Head of caudate nucleus (tissue), 42 donors: ENCODE measurements around the gene ARHGEF4.

Experiments
- DNase-seq, 42 donors: peaks; one replicate each; pipeline versions ENCODE4 v3.0.0 to v3.0.0-alpha.2; 2020 to 2021; ENCODE audit warnings: mixed read lengths in 7 of 42
- intact Hi-C: fragments of 100-400 bp; cut with DNase I; formaldehyde crosslinking; loops from one replicate; pipeline ENCODE4 v1.15.0; 2022

Gene ARHGEF4

GRCh38 chr2:130814931-130815680, 21.6 kb upstream of the ARHGEF4 start:
- peak in 7 of 42 donors; percentile 1 to 36 (median 7) for DNase-seq
- intact Hi-C loops = no loop called here

- DNase-seq = no peak
- intact Hi-C loops = no loop called here
These were observed 17.9 kb upstream of the ARHGEF4 start for GRCh38 chr2:130818809-130819208.

- intact Hi-C loops = no loop called here
- no peak for DNase-seq
These were observed 17.5 kb upstream of the ARHGEF4 start for GRCh38 chr2:130819226-130819607.

GRCh38 chr2:130819608-130820278, 17.0 kb upstream of the ARHGEF4 start:
- intact Hi-C loops = no loop called here
- DNase-seq = peak in 21 of 42 donors; percentile 28 to 68 (median 46)

- DNase-seq = peak in 41 of 42 donors; percentile 44 to 93 (median 72)
These were observed 16.3 kb upstream of the ARHGEF4 start for GRCh38 chr2:130820279-130820861.

GRCh38 chr2:130821867-130822266, 14.8 kb upstream of the ARHGEF4 start:
- DNase-seq = no peak
- intact Hi-C loops = no loop called here

More at GRCh38 chr2:130820279-130820861, 16.3 kb upstream of the ARHGEF4 start:
- intact Hi-C loops = no loop called here

- intact Hi-C loops = no loop called here
- no peak for DNase-seq
These were observed 13.9 kb upstream of the ARHGEF4 start for GRCh38 chr2:130822766-130823165.

- DNase-seq = no peak
- intact Hi-C loops = no loop called here
These were observed 13.4 kb upstream of the ARHGEF4 start for GRCh38 chr2:130823171-130823885.

- DNase-seq = peak in 2 of 42 donors; percentile 46 to 60
- intact Hi-C loops = no loop called here
These were observed 12.7 kb upstream of the ARHGEF4 start for GRCh38 chr2:130823886-130824491.

GRCh38 chr2:130824492-130825061, 12.1 kb upstream of the ARHGEF4 start:
- DNase-seq = peak in 32 of 42 donors; percentile 37 to 86 (median 62)
- intact Hi-C loops = no loop called here

GRCh38 chr2:130825231-130825965, 11.3 kb upstream of the ARHGEF4 start:
- intact Hi-C loops = no loop called here
- DNase-seq = peak; percentile 50 to 89 (median 78)

- no peak for DNase-seq
- intact Hi-C loops = no loop called here
These were observed 10.8 kb upstream of the ARHGEF4 start for GRCh38 chr2:130825966-130826253.

GRCh38 chr2:130826419-130826818, 10.3 kb upstream of the ARHGEF4 start:
- intact Hi-C loops = no loop called here
- DNase-seq = no peak

GRCh38 chr2:130826821-130827501, 9.8 kb upstream of the ARHGEF4 start:
- no peak for DNase-seq
- intact Hi-C loops = no loop called here

GRCh38 chr2:130827502-130828251, 9.0 kb upstream of the ARHGEF4 start:
- DNase-seq = no peak
- intact Hi-C loops = no loop called here

GRCh38 chr2:130828461-130828860, 8.3 kb upstream of the ARHGEF4 start:
- intact Hi-C loops = no loop called here
- no peak for DNase-seq

- no peak for DNase-seq
- intact Hi-C loops = no loop called here
These were observed 7.7 kb upstream of the ARHGEF4 start for GRCh38 chr2:130829015-130829414.
